Measurements from ENCODE around the gene GABARAPL2. TPM values are rescaled to one million over a fixed set of nuclear protein-coding genes. Genes with fewer than 3 reads are reported as not detected.

The GABARAPL2 gene
- polyA plus RNA-seq, 1 donor (not counting 4 experiments of a cell fraction or from before 2014, with no cell fraction given), result 95.8 TPM

- H3K36me3 ChIP-seq (ENCODE audit: control insufficient read depth in 2 of 2, extremely low read depth in 1 of 2, insufficient read depth in 2 of 2, low read length in 2 of 2), result peaks cover 19 to 41% of the 10 kb centered on the region in 2 experiments
- H3K9me1 ChIP-seq (ENCODE audit: control insufficient read depth, extremely low read depth, insufficient read depth, low read length), result no peaks in the 10 kb centered on the region
- H3K9ac ChIP-seq (ENCODE audit: control insufficient read depth, extremely low read depth, insufficient read depth, low read length), result no peak overlapping the region
- peaks cover 9% of the 10 kb centered on the region for H3K79me2 ChIP-seq (ENCODE audit: control insufficient read depth, insufficient read depth, low read length)
- no peak overlapping the region for H3K4me3 ChIP-seq (ENCODE audit: control insufficient read depth in 2 of 3, extremely low read depth in 1 of 3, insufficient read depth in 2 of 3, low read depth in 1 of 3, low read length in 3 of 3)
- dilution Hi-C loops (cut with MboI; ENCODE audit: extremely low pct_ligation_motif_present, low sequenced_read_pairs), result no loop called here
- no peaks in the 10 kb centered on the region for H3K9me3 ChIP-seq (ENCODE audit: control insufficient read depth, low read depth, low read length)
- no peaks in the 10 kb centered on the region for H3K27me3 ChIP-seq (ENCODE audit: control insufficient read depth, extremely low read depth, insufficient read depth, low read length)
- no peak for DNase-seq (ENCODE audit: low read depth, low spot score)
- no peak overlapping the region for H3K27ac ChIP-seq (ENCODE audit: control insufficient read depth, insufficient read depth, low read length)
- H4K20me1 ChIP-seq (ENCODE audit: control insufficient read depth, extremely low read depth, insufficient read depth, low read length), result no peaks in the 10 kb centered on the region
- no peak overlapping the region for H3K4me2 ChIP-seq (ENCODE audit: control insufficient read depth, extremely low read depth, insufficient read depth, low read depth, low read length)
- TF ChIP-seq EZH2 (IDR thresholded peaks at IDR 0.05; ENCODE audit: low read length) (no peak), CTCF (optimal IDR thresholded peaks at IDR 0.05 in 1 of 3, IDR thresholded peaks at IDR 0.05 in 1 of 3, conservative IDR thresholded peaks at IDR 0.05 in 1 of 3; ENCODE audit: extremely low read depth in 1 of 3, insufficient read depth in 2 of 3, low read length in 3 of 3) (no peak)
- peaks cover 16% of the 10 kb centered on the region for H3K4me1 ChIP-seq (ENCODE audit: control insufficient read depth, extremely low read depth, insufficient read depth, low read length)
- no peak for FAIRE-seq
- no peak overlapping the region for H2AFZ ChIP-seq (ENCODE audit: control insufficient read depth, low read length)
Observed at GRCh38 chr16:75617121-75617520, 50.9 kb downstream of the GABARAPL2 start.

DNA sequence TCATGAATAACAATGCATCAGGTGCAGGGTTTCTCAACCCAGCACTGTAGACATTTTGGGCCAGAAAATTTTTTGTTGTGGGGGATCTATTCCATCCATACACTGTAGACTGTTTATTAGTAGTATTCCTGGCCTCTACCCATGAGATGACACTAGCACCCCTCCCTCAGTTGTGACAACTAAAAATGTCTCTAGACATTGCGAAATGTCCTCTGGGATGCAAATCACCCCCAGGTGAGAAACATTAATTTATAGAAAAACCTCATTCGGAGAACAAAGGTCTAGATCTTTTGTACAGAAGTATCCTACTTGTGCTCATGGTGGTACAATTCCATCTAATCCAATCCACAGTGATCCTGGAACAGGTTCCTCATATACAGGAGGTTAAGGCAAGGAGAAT lies 52.6 kb downstream of the GABARAPL2 start:
- TF ChIP-seq CTCF (optimal IDR thresholded peaks at IDR 0.05 in 1 of 3, IDR thresholded peaks at IDR 0.05 in 1 of 3, conservative IDR thresholded peaks at IDR 0.05 in 1 of 3; ENCODE audit: extremely low read depth in 1 of 3, insufficient read depth in 2 of 3, low read length in 3 of 3) (no peak), EZH2 (IDR thresholded peaks at IDR 0.05; ENCODE audit: low read length) (no peak)
- Histone ChIP-seq H3K4me1 (ENCODE audit: control insufficient read depth, extremely low read depth, insufficient read depth, low read length) (peaks cover 16% of the 10 kb centered on the region), H3K36me3 (ENCODE audit: control insufficient read depth in 2 of 2, extremely low read depth in 1 of 2, insufficient read depth in 2 of 2, low read length in 2 of 2) (peaks cover 13 to 34% of the 10 kb centered on the region in 2 experiments), H3K27me3 (ENCODE audit: control insufficient read depth, extremely low read depth, insufficient read depth, low read length) (no peaks in the 10 kb centered on the region), H3K9ac (ENCODE audit: control insufficient read depth, extremely low read depth, insufficient read depth, low read length) (no peak overlapping the region), H3K79me2 (ENCODE audit: control insufficient read depth, insufficient read depth, low read length) (peaks cover 12% of the 10 kb centered on the region), H3K27ac (ENCODE audit: control insufficient read depth, insufficient read depth, low read length) (no peak overlapping the region), H3K4me2 (ENCODE audit: control insufficient read depth, extremely low read depth, insufficient read depth, low read depth, low read length) (no peak overlapping the region), H3K4me3 (ENCODE audit: control insufficient read depth in 2 of 3, extremely low read depth in 1 of 3, insufficient read depth in 2 of 3, low read depth in 1 of 3, low read length in 3 of 3) (no peak overlapping the region), H4K20me1 (ENCODE audit: control insufficient read depth, extremely low read depth, insufficient read depth, low read length) (no peaks in the 10 kb centered on the region), H3K9me1 (ENCODE audit: control insufficient read depth, extremely low read depth, insufficient read depth, low read length) (no peaks in the 10 kb centered on the region), H2AFZ (ENCODE audit: control insufficient read depth, low read length) (no peak overlapping the region), H3K9me3 (ENCODE audit: control insufficient read depth, low read depth, low read length) (no peaks in the 10 kb centered on the region)
- FAIRE-seq, result no peak
- DNase-seq (ENCODE audit: low read depth, low spot score), result no peak
- dilution Hi-C loops (cut with MboI; ENCODE audit: extremely low pct_ligation_motif_present, low sequenced_read_pairs), result no loop called here

Data from keratinocyte (primary cell).